NT2/D1 (cell line): Measurements from ENCODE around the gene SLC2A14.
"Not testable (repeated sequence)": the region's sequence is repeated elsewhere in the genome, so short reads cannot be mapped to it uniquely, and the experiment has no call there.

Experiments
- DNase-seq: peaks from one replicate; pipeline ENCODE4 v3.0.0-alpha.2; 2011; ENCODE audit warnings: low read depth, low spot score
- H3K27me3 ChIP-seq: 2 replicates; pipeline ENCODE4 v1.6.0; 2011; ENCODE audit warnings: mild to moderate bottlenecking; ENCODE audit not compliant: insufficient read length, insufficient read depth
- H3K36me3 ChIP-seq: 2 replicates; pipeline ENCODE4 v1.6.1; 2011; ENCODE audit warnings: mild to moderate bottlenecking, low read length, mixed read lengths; ENCODE audit not compliant: insufficient read depth, insufficient read length
- H3K4me1 ChIP-seq: 2 replicates; pipeline ENCODE4 v1.5.1; 2011; ENCODE audit not compliant: insufficient read depth, insufficient read length
- H3K4me3 ChIP-seq: 2 replicates; pipeline ENCODE4 v1.5.1; 2011; ENCODE audit warnings: low read depth; ENCODE audit not compliant: insufficient read length
- H3K9ac ChIP-seq: 2 replicates; pipeline ENCODE4 v1.6.0; 2011; ENCODE audit warnings: low read depth; ENCODE audit not compliant: insufficient read length
- H3K9me3 ChIP-seq: 2 replicates; pipeline ENCODE4 v1.5.1; 2011; ENCODE audit warnings: mild to moderate bottlenecking, low read length; ENCODE audit not compliant: insufficient read depth
- SUZ12 ChIP-seq: IDR thresholded peaks from 2 replicates; pipeline ENCODE4 v1.6.1; 2011; ENCODE audit not compliant: insufficient read length, insufficient read depth; ENCODE audit errors: extremely low read depth
- YY1 ChIP-seq: IDR thresholded peaks from 2 replicates; pipeline ENCODE4 v1.6.1; 2011; ENCODE audit not compliant: insufficient read length, insufficient read depth
- ZNF274 ChIP-seq: IDR thresholded peaks from 2 replicates; pipeline ENCODE4 v1.6.1; 2011; ENCODE audit warnings: mild to moderate bottlenecking, low read depth, low read length

Gene SLC2A14

DNA sequence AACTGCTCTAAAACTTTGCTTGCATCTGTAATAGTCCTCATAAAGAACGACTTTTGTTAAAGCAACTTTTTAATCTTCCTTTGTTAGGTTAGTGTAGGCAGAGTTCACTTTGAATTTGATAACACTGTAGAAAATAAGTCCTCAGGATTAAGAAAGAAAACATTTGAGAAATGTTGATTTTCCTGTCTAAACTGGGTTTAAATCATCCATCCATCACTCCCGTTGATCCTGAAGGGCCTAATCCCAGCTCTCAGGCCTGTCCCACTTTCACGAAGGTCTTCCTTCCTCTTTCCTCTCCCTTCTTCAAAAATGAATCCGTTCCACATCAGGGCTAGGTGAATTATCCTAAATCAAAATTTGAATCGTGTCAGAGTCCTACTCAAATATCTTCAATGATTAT, 36.9 kb downstream of the SLC2A14 start:
- peaks cover 4% of the 10 kb centered on the region for H3K36me3 ChIP-seq
- H3K4me3 ChIP-seq = no peak overlapping the region
- H3K9ac ChIP-seq = no peak overlapping the region
- no peak for DNase-seq
- peaks cover 5% of the 10 kb centered on the region for H3K4me1 ChIP-seq
- TF ChIP-seq ZNF274 = no peak
- TF ChIP-seq YY1 = no peak
- no peak for TF ChIP-seq SUZ12
- no peaks in the 10 kb centered on the region for H3K9me3 ChIP-seq
- H3K27me3 ChIP-seq = no peaks in the 10 kb centered on the region

DNA sequence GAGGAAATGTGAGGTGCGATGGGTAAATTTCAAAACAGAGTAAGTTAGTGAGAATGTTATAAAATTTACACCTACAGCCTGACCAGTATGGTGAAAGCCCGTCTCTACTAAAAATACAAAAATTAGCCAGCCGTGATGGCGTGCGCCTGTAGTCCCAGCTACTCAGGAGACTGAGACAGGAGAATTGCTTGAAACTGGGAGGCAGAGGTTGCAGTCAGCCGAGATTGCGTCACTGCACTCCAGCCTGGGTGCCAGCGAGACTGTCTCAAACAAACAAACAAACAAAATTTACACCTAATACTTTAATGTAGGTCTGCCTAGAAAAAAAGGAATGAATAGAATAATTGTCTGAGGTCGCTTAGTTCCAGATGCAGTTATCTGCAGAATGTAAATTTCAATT, 37.6 kb downstream of the SLC2A14 start:
- Histone ChIP-seq H3K9ac (no peak overlapping the region), H3K9me3 (no peaks in the 10 kb centered on the region), H3K36me3 (peaks cover 4% of the 10 kb centered on the region), H3K4me3 (no peak overlapping the region), H3K4me1 (peaks cover 5% of the 10 kb centered on the region), H3K27me3 (no peaks in the 10 kb centered on the region)
- no peak for DNase-seq
- TF ChIP-seq SUZ12 (no peak), ZNF274 (no peak), YY1 (no peak)

DNA sequence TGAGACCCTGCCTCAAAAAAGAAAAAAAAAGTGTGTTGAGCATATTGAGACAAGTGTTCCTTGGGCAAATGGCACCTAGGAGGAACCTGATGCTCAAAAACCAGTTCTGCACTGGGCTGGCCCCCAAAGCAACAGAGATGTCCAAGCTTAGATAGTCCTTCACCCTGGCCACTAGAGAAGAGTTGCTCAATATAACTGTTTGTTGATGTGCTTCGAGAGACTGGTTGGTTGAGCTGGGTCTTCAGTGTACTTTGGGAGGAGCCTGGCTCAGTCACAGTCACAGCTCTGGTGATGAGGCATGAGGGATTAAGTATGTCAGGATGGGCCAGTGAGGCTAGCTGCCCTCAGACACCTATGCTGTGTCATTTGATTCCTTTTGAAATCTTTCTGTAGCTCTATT, 38.0 kb downstream of the SLC2A14 start:
- no peak overlapping the region for H3K4me3 ChIP-seq
- DNase-seq = no peak
- H3K36me3 ChIP-seq = peaks cover 4% of the 10 kb centered on the region
- H3K4me1 ChIP-seq = peaks cover 5% of the 10 kb centered on the region
- no peak overlapping the region for H3K9ac ChIP-seq
- TF ChIP-seq YY1 = no peak
- H3K27me3 ChIP-seq = no peaks in the 10 kb centered on the region
- no peaks in the 10 kb centered on the region for H3K9me3 ChIP-seq

DNA sequence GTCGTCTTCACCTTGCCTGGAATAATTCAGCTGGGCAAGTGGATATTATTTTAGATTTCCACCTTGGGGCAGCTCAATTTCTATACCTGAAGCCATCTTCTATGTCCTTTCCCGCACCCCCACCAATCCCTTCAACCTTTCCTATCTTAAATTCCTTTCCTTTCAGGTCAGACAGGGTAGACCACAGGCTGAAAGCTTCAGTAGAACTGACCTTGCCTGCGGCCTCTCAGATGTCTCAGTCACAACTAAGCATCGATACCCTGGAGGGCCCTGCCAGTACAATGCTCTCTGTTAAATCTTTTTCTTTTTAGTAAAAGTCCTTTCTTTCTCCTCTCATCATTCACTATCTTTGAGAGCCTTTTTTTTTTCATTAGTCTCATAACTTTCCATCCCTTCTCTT, 38.9 kb downstream of the SLC2A14 start:
- no peaks in the 10 kb centered on the region for H3K27me3 ChIP-seq
- H3K4me3 ChIP-seq = no peak overlapping the region
- DNase-seq = no peak
- H3K4me1 ChIP-seq = peaks cover 5% of the 10 kb centered on the region
- no peak for TF ChIP-seq SUZ12
- no peak for TF ChIP-seq YY1
- no peak for TF ChIP-seq ZNF274
- H3K9me3 ChIP-seq = no peaks in the 10 kb centered on the region
- H3K36me3 ChIP-seq = peaks cover 4% of the 10 kb centered on the region
- H3K9ac ChIP-seq = no peak overlapping the region

DNA sequence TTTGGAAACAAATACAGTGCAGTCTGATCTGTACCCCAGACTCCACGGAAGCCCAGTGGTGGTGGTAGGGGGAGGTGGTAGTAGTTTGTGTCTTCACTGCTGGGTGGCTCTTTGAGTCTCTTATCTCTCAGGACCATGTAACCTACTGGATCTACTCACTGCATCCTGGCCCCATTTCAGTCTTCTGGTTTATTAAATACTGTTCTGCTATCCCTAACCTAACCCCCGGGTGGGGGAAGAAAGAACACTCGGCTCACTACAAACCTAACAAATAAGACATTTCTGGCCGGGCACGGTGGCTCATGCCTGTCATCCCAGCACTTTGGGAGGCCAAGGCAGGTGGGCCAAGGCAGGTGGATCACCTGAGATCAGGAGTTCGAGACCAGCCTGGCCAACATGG, 39.5 kb downstream of the SLC2A14 start:
- not testable (repeated sequence) for H3K27me3 ChIP-seq, H3K9me3 ChIP-seq, H3K36me3 ChIP-seq, H3K4me1 ChIP-seq, H3K4me3 ChIP-seq, H3K9ac ChIP-seq, DNase-seq

DNA sequence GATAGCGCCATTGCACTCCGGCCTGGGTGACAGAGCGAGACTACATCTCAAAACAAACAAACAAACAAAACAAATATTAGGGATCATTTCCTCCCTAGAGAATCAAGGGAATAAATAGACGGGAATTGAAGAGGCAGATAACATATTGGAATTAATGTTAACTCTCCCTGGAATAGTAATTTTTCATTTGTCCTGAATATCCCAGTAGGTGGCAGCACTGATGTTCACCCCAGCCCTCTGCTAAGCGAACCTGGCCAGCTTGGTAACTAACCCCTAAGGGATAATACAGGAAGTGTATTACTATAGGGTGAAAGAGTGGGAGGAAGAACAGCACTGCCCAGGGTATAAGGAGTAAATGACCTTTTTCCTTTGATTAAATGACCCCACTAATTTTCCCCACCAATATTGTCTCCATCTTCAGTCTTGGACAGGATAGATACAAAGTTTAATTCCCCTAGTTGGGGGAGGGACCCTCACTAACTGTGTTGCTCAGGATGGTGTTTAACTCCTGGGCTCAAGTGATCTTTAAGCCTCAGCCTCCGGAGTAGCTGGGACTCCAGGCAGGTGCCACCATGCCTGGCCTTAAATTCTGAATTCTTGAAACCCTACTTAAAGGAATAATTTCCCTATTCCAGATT, 40.5 kb downstream of the SLC2A14 start:
- peaks cover 5% of the 10 kb centered on the region for H3K4me1 ChIP-seq
- peak; percentile 91 for DNase-seq
- no peak overlapping the region for H3K9ac ChIP-seq
- no peak for TF ChIP-seq YY1
- TF ChIP-seq ZNF274 = no peak
- TF ChIP-seq SUZ12 = no peak
- H3K27me3 ChIP-seq = no peaks in the 10 kb centered on the region
- H3K9me3 ChIP-seq = no peaks in the 10 kb centered on the region
- H3K36me3 ChIP-seq = peaks cover 9% of the 10 kb centered on the region
- H3K4me3 ChIP-seq = no peak overlapping the region

DNA sequence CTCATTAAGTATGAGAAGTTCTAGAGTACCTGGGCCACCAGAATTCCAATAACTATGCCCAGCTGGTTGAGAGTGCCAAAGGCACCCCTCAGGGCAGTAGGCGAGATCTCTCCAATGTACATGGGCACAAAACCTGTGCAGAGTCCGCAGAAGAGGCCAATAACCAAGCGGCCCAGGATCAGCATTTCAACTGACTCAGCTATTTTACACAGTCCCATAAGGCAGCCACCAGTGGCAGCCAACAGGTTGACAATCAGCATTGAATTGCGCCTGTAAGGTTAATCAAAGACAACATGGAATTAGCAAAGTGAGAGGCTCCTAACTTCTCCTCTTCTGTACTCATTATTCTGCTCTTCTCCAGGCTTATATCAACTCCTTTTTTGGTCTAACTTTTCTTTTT, 43.0 kb downstream of the SLC2A14 start:
- DNase-seq, H3K4me1 ChIP-seq, H3K9ac ChIP-seq, H3K4me3 ChIP-seq, H3K27me3 ChIP-seq, H3K9me3 ChIP-seq: not testable (repeated sequence)
- H3K36me3 ChIP-seq = peaks cover 13% of the 10 kb centered on the region

DNA sequence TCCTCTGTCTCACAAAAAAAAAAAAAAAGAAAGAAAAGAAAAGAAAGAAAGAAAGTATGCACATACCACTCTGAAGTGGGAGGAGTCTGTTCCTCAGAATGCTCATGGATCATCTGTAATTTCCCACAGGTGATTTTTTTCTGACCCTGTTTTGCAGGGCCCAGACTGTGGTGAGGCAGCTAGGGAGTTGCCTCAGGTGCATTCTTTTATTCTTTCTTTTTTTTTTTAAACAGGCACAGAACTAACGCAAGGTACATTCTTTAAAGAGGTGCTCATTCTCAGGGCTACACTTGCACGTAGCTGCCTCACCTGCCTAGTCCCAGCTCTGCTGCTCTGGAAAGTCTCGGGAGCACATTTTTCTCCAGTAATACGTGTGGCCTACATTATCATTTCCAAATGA, 47.0 kb downstream of the SLC2A14 start:
- H3K27me3 ChIP-seq, DNase-seq, H3K4me3 ChIP-seq: not testable (repeated sequence)

More for the DNA sequence above, 47.0 kb downstream of the SLC2A14 start:
- not testable (repeated sequence) for H3K9me3 ChIP-seq, H3K9ac ChIP-seq, H3K4me1 ChIP-seq
- H3K36me3 ChIP-seq = peaks cover 24% of the 10 kb centered on the region
